ENCODE results near the gene ASIC4.

- TF ChIP-seq POLR2AphosphoS5 (IDR thresholded peaks at IDR 0.05) (no peak), EP300 (IDR thresholded peaks at IDR 0.05) (no peak), CTCF (IDR thresholded peaks at IDR 0.05) (no peak)
Observed at GRCh38 chr2:219538956-219539788, 24.9 kb downstream of the ASIC4 start.

Data from esophagus muscularis mucosa (tissue), 4 donors.